HG03521 (cell line): ENCODE results near the gene CNOT6L.

Source experiments
- ATAC-seq: cut with Tn5 transposase; IDR thresholded peaks from one replicate; pipeline ENCODE4 v1.9.1; 2021; ENCODE audit warnings: mild to moderate bottlenecking, moderate library complexity; ENCODE audit not compliant: unreplicated experiment

The CNOT6L gene

GRCh38 chr4:77714514-77714913, 104.7 kb downstream of the CNOT6L start:
- ATAC-seq, result no peak

GRCh38 chr4:77713884-77714283, 105.3 kb downstream of the CNOT6L start:
- ATAC-seq, result no peak

- no peak for ATAC-seq
Measured at GRCh38 chr4:77712675-77713074, 106.5 kb downstream of the CNOT6L start.

DNA sequence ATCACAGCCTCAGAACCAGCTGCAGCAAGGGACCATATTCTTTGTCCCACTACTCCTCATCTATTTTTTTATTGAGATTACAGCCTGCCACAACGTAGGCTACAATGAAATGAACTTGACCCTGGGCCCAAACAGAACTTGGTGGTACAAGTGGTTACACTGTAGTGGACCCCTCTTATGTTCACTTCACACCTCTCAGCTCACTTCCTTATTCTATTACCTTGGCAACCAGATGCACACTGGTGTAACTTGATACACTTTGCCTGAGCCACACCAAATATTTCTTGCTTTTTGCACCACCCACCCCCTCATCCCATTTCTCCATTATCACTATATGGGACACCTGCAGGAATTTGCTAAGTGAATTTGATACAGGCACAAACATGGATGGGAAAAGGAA, 107.7 kb downstream of the CNOT6L start:
- ATAC-seq, result no peak

GRCh38 chr4:77710684-77711083, 108.5 kb downstream of the CNOT6L start:
- ATAC-seq, result no peak

DNA sequence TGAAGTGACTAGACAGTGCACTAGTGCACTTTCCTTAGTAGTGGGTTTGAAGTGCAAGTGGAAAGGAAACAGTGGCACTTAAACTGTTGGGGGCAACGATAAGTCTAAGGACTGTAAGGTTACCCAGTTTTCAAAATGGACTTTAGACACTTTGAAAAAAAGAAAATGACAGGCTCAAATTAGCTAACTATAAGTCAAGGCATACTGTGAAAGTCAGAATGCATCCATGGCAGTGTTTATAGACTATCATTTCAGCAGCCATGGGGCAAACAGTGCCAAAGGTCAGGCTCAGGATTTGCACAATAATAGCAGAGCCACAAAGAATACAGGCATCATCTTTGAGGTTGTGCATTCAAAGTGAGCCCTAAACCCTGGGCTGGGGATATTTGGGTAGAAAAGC, 109.1 kb downstream of the CNOT6L start:
- no peak for ATAC-seq

DNA sequence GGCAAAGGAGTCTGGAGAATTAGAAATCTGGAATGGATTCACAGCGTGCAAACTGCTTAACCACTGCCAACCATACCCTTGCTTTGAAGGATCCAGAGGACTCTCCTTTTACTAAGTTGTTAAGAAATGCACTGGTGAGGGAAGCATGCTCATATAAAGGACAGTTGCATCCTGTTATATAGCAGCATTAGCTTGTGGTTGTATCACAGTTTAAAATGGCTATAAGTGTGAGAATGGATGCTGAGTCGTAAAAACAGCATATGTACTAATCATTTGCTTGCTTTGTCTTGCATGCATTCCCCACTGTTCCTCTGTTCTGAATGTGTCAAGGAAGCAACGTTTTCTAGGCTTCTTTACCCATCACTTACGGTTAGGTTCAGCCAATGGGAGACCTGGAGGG, 112.5 kb downstream of the CNOT6L start:
- ATAC-seq, result no peak

- ATAC-seq, result no peak
Measured at GRCh38 chr4:77703666-77704065, 115.5 kb downstream of the CNOT6L start.

- ATAC-seq, result no peak
Measured at GRCh38 chr4:77701121-77701520, 118.0 kb downstream of the CNOT6L start.

DNA sequence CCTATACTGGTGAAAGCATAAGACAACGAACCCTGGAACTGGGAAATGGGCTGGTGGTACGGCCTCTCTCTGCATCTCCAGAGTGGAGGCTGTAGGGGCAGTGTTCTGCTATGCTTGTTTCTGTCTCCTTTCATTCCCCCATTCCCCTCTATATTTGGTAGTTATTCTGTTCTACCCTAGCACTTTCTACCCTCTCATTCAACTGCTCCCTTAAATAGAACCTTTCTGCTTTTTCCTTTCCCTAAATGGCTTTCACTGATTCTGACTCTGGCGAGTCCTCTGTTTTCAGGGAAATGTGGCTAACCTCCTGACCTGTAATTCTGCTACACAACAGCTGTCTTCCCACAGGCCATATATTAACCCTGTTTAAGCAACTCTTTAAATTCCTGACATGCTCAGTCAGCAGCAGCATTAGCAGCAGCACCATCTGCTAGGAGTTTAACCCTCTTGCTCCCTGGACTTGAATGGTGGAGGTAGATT, 119.4 kb downstream of the CNOT6L start:
- no peak for ATAC-seq

- ATAC-seq, result no peak
Measured at GRCh38 chr4:77697860-77698590, 121.1 kb downstream of the CNOT6L start.

- no peak for ATAC-seq
Measured at GRCh38 chr4:77695774-77696173, 123.4 kb downstream of the CNOT6L start.

DNA sequence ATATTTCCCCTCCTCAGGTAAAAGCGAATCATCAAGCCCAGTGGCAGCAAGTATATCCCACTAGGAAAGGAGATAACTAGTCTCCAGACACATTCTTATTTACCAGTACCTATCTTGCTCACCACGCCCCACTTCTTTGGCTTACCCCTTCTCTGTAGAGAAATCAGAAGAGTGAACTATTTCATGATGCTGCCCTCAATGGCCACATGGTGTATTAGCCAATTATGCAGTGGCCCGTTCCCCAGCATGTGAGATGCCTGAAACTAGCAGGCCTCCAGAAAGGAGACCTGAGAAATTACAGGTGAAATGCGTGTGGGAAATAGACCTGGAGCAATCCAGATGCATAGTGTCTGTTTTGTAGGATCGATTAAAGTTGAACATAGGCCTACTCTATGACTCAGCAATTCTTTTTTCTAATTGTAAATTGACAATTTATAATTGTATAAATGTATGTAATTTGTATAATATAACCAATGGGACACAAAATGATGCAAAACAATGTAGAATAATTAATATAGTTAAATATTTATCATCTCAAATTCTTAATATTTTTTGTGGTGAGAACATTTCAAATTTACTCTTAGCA, 126.2 kb downstream of the CNOT6L start:
- ATAC-seq, result no peak

DNA sequence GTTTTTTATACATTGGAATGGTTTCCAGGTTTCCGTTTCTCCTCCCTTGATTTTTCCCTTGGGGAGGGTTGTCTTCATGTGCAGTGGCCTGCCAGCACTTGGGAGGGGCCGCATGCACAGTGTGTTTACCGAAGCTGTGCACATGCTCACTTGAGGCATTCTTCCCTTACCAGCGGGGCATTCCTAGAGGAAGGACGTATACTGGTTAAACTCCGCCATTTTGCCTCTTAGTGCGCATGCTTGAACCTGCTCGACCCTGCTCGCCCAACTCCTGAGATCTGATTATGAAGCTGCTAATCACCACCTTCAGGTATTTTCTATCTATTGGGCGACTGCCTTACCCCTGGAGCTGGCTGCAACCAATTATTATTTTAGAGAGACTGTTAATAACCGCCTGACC, 137.4 kb downstream of the CNOT6L start:
- ATAC-seq, result no peak

DNA sequence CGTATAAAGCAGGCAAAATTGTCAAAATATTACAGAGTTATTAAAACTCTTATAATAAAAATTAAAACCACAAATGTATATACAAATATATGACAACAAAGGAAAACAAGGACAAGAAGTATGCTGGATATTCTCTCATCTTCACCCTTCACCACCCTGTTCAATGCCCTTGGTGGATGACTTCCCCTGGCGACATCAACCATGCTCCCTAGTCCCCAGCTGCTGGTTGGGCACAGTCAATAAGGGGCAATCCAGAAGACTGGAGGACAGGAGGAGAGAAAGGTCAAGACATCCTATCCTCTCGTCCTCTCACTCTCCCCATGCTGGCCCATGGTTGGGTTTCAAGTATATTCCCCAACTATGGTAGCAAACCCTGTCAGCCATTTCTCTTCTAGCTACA, 142.3 kb downstream of the CNOT6L start:
- no peak for ATAC-seq

- no peak for ATAC-seq
Measured at GRCh38 chr4:77671051-77671450, 148.1 kb downstream of the CNOT6L start.

- ATAC-seq, result no peak
Measured at GRCh38 chr4:77669946-77670590, 149.1 kb downstream of the CNOT6L start.

- no peak for ATAC-seq
Measured at GRCh38 chr4:77665381-77666069, 153.6 kb downstream of the CNOT6L start.
